ENCODE data around the gene GLCE. TPM values are rescaled to one million over a fixed set of nuclear protein-coding genes. Genes with fewer than 3 reads are reported as not detected.

The GLCE gene
- total RNA-seq, 1 experiment from 2014 or later = 6.4 TPM

DNA sequence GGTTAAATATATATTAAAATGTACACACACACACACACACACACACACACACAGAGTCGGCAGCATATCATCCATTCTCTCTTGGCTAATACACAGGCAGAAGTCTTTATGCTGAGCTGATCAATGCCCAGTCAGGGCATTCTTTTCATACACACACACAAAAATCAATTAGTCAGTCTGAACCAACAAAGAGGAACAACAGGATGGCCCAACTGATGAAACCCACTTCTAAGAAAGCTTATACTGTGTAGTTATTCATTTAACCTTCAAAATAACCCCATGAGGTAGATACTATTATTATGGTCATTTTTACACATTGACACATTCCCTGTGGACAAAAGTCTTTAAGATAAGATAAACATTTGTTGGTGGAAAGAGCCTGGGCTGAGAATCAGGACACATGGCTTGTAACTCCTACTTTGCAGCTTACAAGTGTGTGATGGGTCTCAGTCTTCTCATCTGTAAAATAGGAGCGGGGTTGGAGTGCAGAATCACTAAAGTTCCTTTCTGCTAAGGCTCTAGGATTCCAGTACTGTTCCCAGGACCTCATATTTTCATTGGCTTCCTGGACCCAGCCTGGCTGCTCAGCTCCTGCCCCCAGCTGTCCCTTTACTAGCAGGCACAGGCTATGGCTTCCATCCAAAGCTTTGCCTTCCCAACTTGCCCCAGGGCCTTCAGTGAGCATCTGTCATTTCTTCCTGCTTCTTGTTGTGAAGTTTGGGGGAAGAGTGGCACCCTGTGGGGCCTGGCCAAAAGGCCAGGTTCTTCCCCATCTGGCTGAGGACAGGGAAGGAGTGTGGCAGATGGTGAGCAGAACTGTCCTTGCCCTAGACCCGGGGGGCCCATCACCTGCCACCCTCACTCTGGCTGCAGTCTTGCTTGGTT, 27.2 kb upstream of the GLCE start:
- Histone ChIP-seq H3K4me1 (ENCODE audit: low read length) (peaks cover 11% of the 10 kb centered on the region), H3K79me2 (ENCODE audit: low read length) (no peaks in the 10 kb centered on the region), H3K4me2 (ENCODE audit: low read depth, low read length, poor library complexity, severe bottlenecking) (no peak overlapping the region), H3K9me3 (ENCODE audit: low read length) (no peaks in the 10 kb centered on the region), H3K27me3 (ENCODE audit: low read length) (no peaks in the 10 kb centered on the region), H3K4me3 (ENCODE audit: low read length) (no peak overlapping the region), H3K36me3 (ENCODE audit: insufficient read depth, low read length) (no peaks in the 10 kb centered on the region), H3K27ac (ENCODE audit: low read length) (no peak overlapping the region), H3K9ac (ENCODE audit: low read length) (no peak overlapping the region), H2AFZ (ENCODE audit: low read length) (no peak overlapping the region), H4K20me1 (ENCODE audit: insufficient read depth, low read depth, low read length) (no peaks in the 10 kb centered on the region), H3K9me2 (replicated peaks; ENCODE audit: insufficient read depth, low read length) (no peaks in the 10 kb centered on the region)
- DNase-seq = no peak

DNA sequence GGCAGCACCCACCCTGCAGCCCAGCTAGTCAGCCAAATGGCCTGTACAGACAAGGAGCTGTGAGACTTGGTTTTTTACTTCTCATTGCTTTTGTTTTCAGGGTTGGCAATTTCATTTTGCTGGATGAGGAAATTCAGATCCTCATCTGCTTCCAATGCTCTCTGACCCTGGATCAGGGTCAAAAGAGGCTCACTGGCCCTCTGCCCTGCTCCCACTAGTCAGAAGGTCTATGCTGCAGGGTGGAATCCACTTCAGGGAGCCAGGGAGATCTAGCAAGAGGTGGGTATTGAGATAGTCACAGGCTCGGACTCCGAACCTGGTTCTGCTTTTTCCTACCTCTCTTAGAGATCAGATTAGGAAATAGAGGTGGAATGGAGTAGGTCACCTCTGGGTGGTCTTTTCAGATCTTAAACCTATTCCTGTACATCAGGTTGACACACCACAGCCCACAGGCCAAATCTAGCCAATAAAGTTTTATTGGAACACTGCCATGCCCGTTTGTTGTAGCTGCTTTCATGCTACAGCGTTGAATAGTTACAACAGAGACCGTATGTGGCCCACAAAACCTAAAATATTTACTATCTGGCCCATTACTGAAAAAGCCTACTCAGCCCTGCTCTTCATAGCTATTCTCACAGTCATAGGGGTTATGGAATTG, 26.4 kb upstream of the GLCE start:
- no peaks in the 10 kb centered on the region for H3K79me2 ChIP-seq (ENCODE audit: low read length)
- no peak overlapping the region for H3K4me2 ChIP-seq (ENCODE audit: low read depth, low read length, poor library complexity, severe bottlenecking)
- no peak overlapping the region for H3K27ac ChIP-seq (ENCODE audit: low read length)
- no peaks in the 10 kb centered on the region for H3K9me2 ChIP-seq (replicated peaks; ENCODE audit: insufficient read depth, low read length)
- H3K27me3 ChIP-seq (ENCODE audit: low read length) = no peaks in the 10 kb centered on the region
- DNase-seq = no peak
- H3K9me3 ChIP-seq (ENCODE audit: low read length) = no peaks in the 10 kb centered on the region
- H2AFZ ChIP-seq (ENCODE audit: low read length) = no peak overlapping the region
- H3K4me1 ChIP-seq (ENCODE audit: low read length) = peaks cover 11% of the 10 kb centered on the region
- H3K4me3 ChIP-seq (ENCODE audit: low read length) = no peak overlapping the region
- no peaks in the 10 kb centered on the region for H4K20me1 ChIP-seq (ENCODE audit: insufficient read depth, low read depth, low read length)
- H3K9ac ChIP-seq (ENCODE audit: low read length) = no peak overlapping the region
- H3K36me3 ChIP-seq (ENCODE audit: insufficient read depth, low read length) = no peaks in the 10 kb centered on the region

DNA sequence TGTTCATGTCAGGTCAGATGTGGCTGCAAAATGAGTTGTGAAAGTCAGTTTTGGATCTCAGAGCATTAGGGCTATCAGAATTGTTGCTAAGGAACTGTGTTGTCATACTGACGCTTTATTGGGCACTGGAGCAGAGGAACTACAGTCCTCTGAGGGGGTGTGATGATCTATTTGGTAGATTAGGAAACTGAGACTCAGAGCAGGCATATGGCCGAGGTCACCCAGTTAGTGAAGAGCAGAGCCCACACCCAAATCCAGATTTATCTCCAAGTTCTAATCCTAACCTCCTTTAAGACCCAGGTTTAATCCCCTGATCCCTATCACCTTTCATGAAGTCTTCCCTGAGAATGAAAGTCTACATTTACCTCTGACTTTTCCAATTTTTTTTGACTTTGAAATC, 25.6 kb upstream of the GLCE start:
- no peak overlapping the region for H2AFZ ChIP-seq (ENCODE audit: low read length)
- no peaks in the 10 kb centered on the region for H3K9me2 ChIP-seq (replicated peaks; ENCODE audit: insufficient read depth, low read length)
- H3K4me2 ChIP-seq (ENCODE audit: low read depth, low read length, poor library complexity, severe bottlenecking) = no peak overlapping the region
- no peak overlapping the region for H3K9ac ChIP-seq (ENCODE audit: low read length)
- no peak overlapping the region for H3K27ac ChIP-seq (ENCODE audit: low read length)
- no peaks in the 10 kb centered on the region for H4K20me1 ChIP-seq (ENCODE audit: insufficient read depth, low read depth, low read length)
- H3K79me2 ChIP-seq (ENCODE audit: low read length) = no peaks in the 10 kb centered on the region
- H3K4me3 ChIP-seq (ENCODE audit: low read length) = no peak overlapping the region
- H3K36me3 ChIP-seq (ENCODE audit: insufficient read depth, low read length) = no peaks in the 10 kb centered on the region
- peaks cover 11% of the 10 kb centered on the region for H3K4me1 ChIP-seq (ENCODE audit: low read length)
- H3K27me3 ChIP-seq (ENCODE audit: low read length) = no peaks in the 10 kb centered on the region
- H3K9me3 ChIP-seq (ENCODE audit: low read length) = no peaks in the 10 kb centered on the region
- DNase-seq = no peak

DNA sequence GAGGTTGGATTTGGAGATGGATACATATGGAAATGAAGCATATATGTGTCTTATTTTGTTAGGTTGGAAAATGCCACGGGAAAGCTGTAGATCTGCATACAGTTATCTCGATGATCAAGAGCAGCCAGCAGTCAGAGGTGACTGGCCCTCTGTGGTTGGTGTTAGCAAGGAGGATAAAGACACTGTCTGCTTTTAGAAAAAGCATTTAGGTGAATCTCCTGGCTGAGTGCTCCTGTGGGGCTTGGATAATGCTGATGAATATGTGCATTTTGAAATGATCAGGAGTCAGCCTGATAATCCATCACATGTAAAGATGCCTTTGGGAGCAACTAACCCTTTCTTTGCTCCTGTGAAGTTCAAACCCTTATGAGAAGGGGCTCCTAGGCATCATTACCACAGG, 24.9 kb upstream of the GLCE start:
- Histone ChIP-seq H3K27ac (ENCODE audit: low read length) (no peak overlapping the region), H3K9me2 (replicated peaks; ENCODE audit: insufficient read depth, low read length) (no peaks in the 10 kb centered on the region), H3K79me2 (ENCODE audit: low read length) (no peaks in the 10 kb centered on the region), H3K9me3 (ENCODE audit: low read length) (no peaks in the 10 kb centered on the region), H3K4me2 (ENCODE audit: low read depth, low read length, poor library complexity, severe bottlenecking) (no peak overlapping the region), H3K9ac (ENCODE audit: low read length) (no peak overlapping the region), H3K36me3 (ENCODE audit: insufficient read depth, low read length) (no peaks in the 10 kb centered on the region), H3K4me1 (ENCODE audit: low read length) (peaks cover 11% of the 10 kb centered on the region), H3K4me3 (ENCODE audit: low read length) (no peak overlapping the region), H4K20me1 (ENCODE audit: insufficient read depth, low read depth, low read length) (no peaks in the 10 kb centered on the region), H2AFZ (ENCODE audit: low read length) (no peak overlapping the region), H3K27me3 (ENCODE audit: low read length) (no peaks in the 10 kb centered on the region)
- DNase-seq = no peak

DNA sequence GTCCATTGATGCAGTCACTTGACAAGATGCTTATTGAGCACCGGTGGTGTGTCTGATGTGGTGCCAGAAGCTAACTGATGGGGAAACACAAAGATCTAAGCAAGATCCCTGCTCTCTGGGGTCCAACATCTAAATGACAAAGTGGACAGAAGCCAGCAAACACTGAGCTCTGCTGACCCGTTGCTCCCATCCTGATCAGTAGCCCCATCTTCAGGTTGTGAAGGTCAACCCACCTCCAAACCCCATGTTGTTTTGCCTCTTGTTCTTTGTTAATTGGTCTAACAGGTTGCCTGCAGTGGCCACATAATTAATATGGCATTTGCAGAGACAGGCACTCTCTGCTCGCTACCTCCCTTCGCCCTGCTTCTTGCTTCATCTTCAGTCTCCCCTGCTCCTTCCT, 21.5 kb upstream of the GLCE start:
- H3K9me3 ChIP-seq (ENCODE audit: low read length) = no peaks in the 10 kb centered on the region
- no peaks in the 10 kb centered on the region for H4K20me1 ChIP-seq (ENCODE audit: insufficient read depth, low read depth, low read length)
- no peaks in the 10 kb centered on the region for H3K36me3 ChIP-seq (ENCODE audit: insufficient read depth, low read length)
- no peaks in the 10 kb centered on the region for H3K9me2 ChIP-seq (replicated peaks; ENCODE audit: insufficient read depth, low read length)
- no peaks in the 10 kb centered on the region for H3K4me1 ChIP-seq (ENCODE audit: low read length)
- H3K4me2 ChIP-seq (ENCODE audit: low read depth, low read length, poor library complexity, severe bottlenecking) = no peak overlapping the region
- no peaks in the 10 kb centered on the region for H3K79me2 ChIP-seq (ENCODE audit: low read length)
- no peak overlapping the region for H2AFZ ChIP-seq (ENCODE audit: low read length)
- no peak for DNase-seq
- H3K4me3 ChIP-seq (ENCODE audit: low read length) = no peak overlapping the region
- H3K27ac ChIP-seq (ENCODE audit: low read length) = no peak overlapping the region
- H3K27me3 ChIP-seq (ENCODE audit: low read length) = no peaks in the 10 kb centered on the region
- H3K9ac ChIP-seq (ENCODE audit: low read length) = no peak overlapping the region

DNA sequence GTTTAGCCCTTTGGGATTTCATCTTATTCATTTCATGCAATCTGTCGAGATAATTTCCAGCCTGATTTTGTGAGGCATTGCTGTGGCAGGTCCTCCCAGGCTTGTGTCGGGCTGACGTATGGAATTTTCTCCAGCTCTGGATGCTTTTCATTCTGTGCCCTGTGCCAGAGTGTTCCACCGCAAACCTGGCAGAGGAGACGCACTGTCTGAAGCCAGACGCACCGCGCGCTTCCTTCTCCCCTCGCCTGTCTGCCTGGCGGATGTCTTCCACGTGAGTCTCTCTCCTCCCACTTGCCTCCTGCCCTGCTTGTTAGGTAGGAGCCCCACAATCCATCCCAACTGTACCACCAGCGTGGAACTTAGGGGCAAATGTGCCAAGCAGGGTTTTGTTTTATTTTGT, 20.1 kb upstream of the GLCE start:
- no peak overlapping the region for H2AFZ ChIP-seq (ENCODE audit: low read length)
- no peak overlapping the region for H3K9ac ChIP-seq (ENCODE audit: low read length)
- DNase-seq = no peak

DNA sequence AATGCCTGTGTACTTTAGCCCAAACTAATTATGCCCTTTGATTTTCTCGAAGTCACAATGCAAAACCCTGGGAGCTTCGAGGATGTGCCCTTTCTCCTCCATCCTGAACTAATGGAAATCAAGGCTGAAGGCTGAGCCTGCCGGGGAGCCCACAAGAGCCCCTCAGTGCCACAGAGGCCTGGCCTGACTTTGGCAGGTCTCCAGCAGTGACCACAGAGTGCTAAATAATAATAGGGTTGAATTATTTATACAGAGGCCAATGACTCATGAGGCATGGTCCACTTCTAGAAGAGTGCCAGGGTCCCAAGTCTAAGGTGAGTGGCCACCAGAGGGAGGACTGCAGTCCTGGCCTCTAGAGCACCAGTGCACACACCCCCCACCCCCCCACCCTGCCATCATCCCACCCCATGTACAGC, 19.1 kb upstream of the GLCE start:
- no peaks in the 10 kb centered on the region for H3K4me1 ChIP-seq (ENCODE audit: low read length)
- H2AFZ ChIP-seq (ENCODE audit: low read length) = no peak overlapping the region
- H3K9me3 ChIP-seq (ENCODE audit: low read length) = no peaks in the 10 kb centered on the region
- DNase-seq = no peak
- H3K4me3 ChIP-seq (ENCODE audit: low read length) = no peak overlapping the region
- no peak overlapping the region for H3K4me2 ChIP-seq (ENCODE audit: low read depth, low read length, poor library complexity, severe bottlenecking)
- H3K27me3 ChIP-seq (ENCODE audit: low read length) = no peaks in the 10 kb centered on the region
- no peaks in the 10 kb centered on the region for H3K79me2 ChIP-seq (ENCODE audit: low read length)
- no peaks in the 10 kb centered on the region for H3K36me3 ChIP-seq (ENCODE audit: insufficient read depth, low read length)
- no peak overlapping the region for H3K27ac ChIP-seq (ENCODE audit: low read length)
- no peaks in the 10 kb centered on the region for H3K9me2 ChIP-seq (replicated peaks; ENCODE audit: insufficient read depth, low read length)
- no peak overlapping the region for H3K9ac ChIP-seq (ENCODE audit: low read length)
- H4K20me1 ChIP-seq (ENCODE audit: insufficient read depth, low read depth, low read length) = no peaks in the 10 kb centered on the region

More for the DNA sequence above, 20.1 kb upstream of the GLCE start:
- H4K20me1 ChIP-seq (ENCODE audit: insufficient read depth, low read depth, low read length) = no peaks in the 10 kb centered on the region
- no peaks in the 10 kb centered on the region for H3K4me1 ChIP-seq (ENCODE audit: low read length)
- H3K36me3 ChIP-seq (ENCODE audit: insufficient read depth, low read length) = no peaks in the 10 kb centered on the region
- no peak overlapping the region for H3K27ac ChIP-seq (ENCODE audit: low read length)
- H3K4me3 ChIP-seq (ENCODE audit: low read length) = no peak overlapping the region
- H3K79me2 ChIP-seq (ENCODE audit: low read length) = no peaks in the 10 kb centered on the region
- no peaks in the 10 kb centered on the region for H3K9me2 ChIP-seq (replicated peaks; ENCODE audit: insufficient read depth, low read length)
- no peaks in the 10 kb centered on the region for H3K27me3 ChIP-seq (ENCODE audit: low read length)
- no peak overlapping the region for H3K4me2 ChIP-seq (ENCODE audit: low read depth, low read length, poor library complexity, severe bottlenecking)
- H3K9me3 ChIP-seq (ENCODE audit: low read length) = no peaks in the 10 kb centered on the region

DNA sequence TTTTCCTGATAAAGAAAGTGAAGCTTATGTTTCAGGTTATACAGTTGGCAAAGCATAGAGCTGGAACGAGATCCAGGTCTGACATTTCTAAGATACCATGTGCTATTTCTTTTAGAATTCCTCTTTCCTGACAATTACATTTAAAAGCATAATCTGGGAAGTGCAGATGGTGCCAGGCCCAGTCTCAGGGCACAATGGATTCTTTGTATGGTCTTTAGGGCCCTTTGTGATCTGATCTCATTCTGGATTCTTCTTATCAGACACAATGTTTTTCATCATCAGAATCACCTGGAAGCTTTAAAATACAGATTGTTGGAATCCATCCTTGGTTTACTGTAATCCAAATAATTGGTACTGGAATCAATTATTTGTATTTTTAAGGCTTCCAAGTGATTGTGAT, 18.6 kb upstream of the GLCE start:
- no peak overlapping the region for H2AFZ ChIP-seq (ENCODE audit: low read length)
- H3K27me3 ChIP-seq (ENCODE audit: low read length) = no peaks in the 10 kb centered on the region
- H3K4me1 ChIP-seq (ENCODE audit: low read length) = no peaks in the 10 kb centered on the region
- H4K20me1 ChIP-seq (ENCODE audit: insufficient read depth, low read depth, low read length) = no peaks in the 10 kb centered on the region
- DNase-seq = no peak
- no peaks in the 10 kb centered on the region for H3K9me2 ChIP-seq (replicated peaks; ENCODE audit: insufficient read depth, low read length)
- no peak overlapping the region for H3K27ac ChIP-seq (ENCODE audit: low read length)
- no peaks in the 10 kb centered on the region for H3K36me3 ChIP-seq (ENCODE audit: insufficient read depth, low read length)
- no peaks in the 10 kb centered on the region for H3K79me2 ChIP-seq (ENCODE audit: low read length)
- H3K9ac ChIP-seq (ENCODE audit: low read length) = no peak overlapping the region
- H3K4me3 ChIP-seq (ENCODE audit: low read length) = no peak overlapping the region
- H3K9me3 ChIP-seq (ENCODE audit: low read length) = no peaks in the 10 kb centered on the region
- no peak overlapping the region for H3K4me2 ChIP-seq (ENCODE audit: low read depth, low read length, poor library complexity, severe bottlenecking)

Measured in Karpas-422 (cell line).